HG02938 (cell line): Measurements from ENCODE around the gene CYGB.
A peak's percentile ranks its signal among the peaks of the same experiment; 100 is the strongest.
"Not testable (repeated sequence)": the region's sequence is repeated elsewhere in the genome, so short reads cannot be mapped to it uniquely, and the experiment has no call there.

Source experiments
- ATAC-seq: cut with Tn5 transposase; IDR thresholded peaks from one replicate; pipeline ENCODE4 v1.9.1; 2021; ENCODE audit warnings: mild to moderate bottlenecking, moderate library complexity; ENCODE audit not compliant: unreplicated experiment

CYGB gene

DNA sequence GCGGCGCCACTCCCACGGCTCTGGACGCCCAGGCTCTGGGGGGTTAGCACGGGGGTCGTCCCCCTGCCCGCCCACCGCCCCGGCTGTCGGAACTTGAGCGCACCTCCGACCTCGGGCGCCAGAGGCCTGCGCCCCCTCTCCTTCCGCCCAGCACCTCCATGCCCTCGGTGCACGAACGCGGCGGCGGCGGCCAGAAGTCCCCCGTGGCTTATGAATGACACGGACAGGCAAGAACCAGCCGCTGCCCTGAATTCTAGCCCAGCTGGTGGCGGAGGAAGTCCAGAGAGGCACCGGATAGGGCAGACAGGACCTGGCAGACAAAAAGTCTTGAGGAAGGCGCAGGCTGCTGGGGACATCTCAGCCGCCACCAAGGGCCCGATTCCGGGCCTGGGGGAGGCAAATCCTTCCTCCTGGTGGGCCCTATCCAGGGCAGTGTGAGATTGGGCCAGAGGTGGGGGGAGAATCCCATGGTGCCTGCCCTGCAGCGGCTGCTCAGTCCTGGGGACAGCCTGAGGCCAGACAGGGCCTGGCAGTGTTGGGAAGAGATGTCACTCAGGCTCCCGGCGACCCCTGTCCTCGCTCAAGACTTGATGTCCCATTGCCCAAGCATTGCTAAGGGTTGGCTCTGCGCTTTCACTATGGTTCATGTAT is 897 bp upstream of the CYGB start:
- no peak for ATAC-seq

DNA sequence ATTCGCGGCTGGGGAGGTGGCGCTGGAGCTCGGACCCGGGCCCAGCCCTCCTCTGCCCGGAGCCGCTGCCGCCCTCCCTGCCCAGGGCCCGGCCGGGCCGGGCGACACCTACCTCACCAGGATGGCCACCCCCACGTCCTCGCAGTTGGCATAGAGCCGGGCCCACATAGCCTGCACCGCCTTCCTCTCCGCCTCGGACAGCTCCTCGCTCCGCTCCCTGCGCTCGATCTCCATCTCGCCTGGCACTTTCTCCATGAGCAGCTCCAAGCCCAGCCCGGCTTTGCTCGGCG is 276 bp downstream of the CYGB start:
- no peak for ATAC-seq

- no peak for ATAC-seq
Observed at GRCh38 chr17:76536511-76537287, 810 bp downstream of the CYGB start.

GRCh38 chr17:76535788-76536510 is 1.6 kb downstream of the CYGB start:
- no peak for ATAC-seq

GRCh38 chr17:76534831-76535732 is 2.4 kb downstream of the CYGB start:
- ATAC-seq: no peak

GRCh38 chr17:76533640-76534359 is 3.7 kb downstream of the CYGB start:
- not testable (repeated sequence) for ATAC-seq

- no peak for ATAC-seq
Observed at GRCh38 chr17:76532072-76532651, 5.3 kb downstream of the CYGB start.

- no peak for ATAC-seq
Observed at GRCh38 chr17:76531486-76532038, 5.9 kb downstream of the CYGB start.

DNA sequence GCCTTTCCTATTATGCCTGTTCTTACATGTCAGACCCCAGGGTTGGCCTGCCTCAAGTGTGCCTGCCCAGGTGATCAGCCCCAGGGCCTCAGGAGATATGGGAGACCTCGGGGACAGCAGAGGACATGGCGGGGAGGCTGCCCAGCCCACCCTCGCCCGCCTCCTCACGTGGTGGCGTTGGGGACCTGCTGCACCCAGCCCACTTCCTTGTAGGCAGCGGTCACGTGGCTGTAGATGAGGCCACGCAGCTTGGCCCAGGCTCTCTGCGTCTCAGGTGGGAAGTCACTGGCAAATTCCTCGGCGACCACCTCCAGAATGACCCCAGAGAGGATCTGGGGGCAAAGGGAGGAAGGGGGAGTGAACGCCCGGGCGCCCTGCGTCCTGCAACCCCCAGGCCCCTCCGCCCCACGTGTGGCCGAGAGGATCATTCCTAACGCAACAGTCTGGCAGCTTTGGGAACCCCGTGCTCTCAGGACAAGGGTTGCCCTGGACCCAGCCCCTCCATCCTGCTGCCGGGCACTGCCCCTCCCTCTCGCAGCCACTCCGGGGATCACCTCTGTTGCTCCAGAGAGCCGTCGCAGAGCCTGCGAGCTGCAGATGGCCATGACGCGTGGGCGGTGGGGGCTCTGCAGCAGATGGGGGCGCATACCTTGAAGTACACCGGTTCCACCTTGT is 6.6 kb downstream of the CYGB start:
- ATAC-seq: no peak

GRCh38 chr17:76530095-76530723 is 7.3 kb downstream of the CYGB start:
- no peak for ATAC-seq

DNA sequence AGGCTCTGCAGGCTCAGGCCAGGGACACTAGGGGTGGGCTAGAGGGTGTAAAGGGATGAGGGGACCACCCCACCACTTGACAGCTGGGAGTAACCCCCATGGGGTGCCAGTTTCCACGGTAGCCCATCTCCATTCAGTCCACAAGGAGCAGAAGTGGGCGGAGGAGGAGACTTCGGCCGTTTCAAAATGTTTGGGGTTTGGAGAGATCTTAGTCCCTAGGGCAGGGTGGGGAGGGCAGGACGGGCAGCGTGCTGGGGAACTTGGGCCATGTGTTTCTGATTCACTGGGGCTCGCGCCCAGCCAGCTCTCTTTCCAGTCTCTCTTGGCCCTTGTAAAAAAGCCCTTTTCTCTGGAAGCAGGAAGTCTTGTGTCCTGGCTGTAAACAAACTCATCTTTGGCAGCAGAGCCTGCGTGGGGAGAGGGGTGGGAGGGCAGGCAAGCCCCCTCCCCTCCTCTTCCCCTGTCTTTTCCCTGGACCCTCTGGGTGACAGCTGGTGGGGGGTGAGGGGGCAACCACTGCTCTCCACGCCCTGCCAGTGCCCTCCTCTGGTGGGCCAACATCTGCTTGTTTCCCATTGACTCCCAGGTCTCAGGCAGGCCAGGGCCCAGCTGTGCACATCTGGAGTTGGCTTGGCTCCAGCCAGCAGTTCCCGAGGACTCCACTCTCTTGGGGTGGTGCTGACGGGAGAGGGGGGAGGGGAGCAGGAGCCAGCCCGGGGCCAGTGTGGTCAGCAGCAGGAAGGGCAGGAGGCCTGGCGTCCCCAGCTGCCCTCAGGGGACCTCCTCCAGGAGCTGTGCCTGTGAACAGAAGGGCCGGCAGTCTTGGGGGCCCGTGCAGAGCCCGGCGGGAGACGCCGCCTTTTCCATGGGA is 8.1 kb downstream of the CYGB start:
- no peak for ATAC-seq

DNA sequence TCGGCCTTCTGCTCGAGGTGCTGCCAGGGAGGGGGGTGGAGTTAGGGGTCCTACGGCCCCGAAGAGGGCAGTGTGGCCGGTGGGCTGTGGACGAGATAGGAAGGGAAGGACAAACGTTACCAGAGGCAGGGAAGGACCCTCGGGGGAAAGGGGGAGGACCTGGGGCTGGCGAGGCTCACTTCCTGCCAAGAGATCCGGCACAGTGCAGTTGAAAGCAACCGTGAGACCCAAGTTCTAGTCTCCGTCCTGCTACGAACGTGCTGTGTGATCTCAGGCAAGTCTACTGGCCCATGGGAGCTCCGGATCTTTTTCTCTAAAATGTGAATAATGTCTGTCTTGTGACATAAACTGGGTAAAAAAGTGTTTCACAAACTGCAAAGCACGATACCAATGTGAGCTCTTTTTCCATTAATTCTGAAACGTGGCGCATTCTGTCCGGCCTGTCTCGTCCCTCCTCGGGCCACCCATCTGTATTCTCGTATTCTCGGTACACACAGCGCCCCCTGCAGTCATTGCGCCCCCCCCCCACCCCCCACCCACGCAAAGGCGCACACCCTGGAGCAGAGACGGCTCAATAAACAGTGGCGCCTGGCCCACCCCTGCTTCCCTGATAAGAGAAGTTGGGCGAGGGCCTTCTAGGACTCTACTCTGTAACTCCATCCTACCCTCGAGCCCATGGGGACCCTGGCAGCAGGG is 8.8 kb downstream of the CYGB start:
- ATAC-seq: no peak

DNA sequence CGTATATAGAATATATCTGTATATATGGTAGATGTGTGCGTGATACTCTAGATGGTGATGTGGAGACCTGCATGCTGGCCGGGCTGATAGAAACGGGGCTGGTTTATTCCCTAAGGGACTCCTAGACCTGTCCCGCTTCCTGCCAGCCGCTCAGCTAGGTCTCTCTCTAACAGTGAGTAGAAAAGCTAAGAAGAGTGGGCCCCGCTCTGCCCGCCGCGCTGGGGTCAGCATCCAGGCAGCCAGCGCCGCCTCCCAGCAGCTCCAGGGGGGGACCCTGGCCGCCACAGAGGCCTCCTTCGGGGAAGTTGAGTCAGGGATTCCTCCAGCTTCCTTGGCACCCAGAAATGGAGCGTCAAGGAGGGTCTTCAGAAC is 9.4 kb downstream of the CYGB start:
- peak; percentile 39 for ATAC-seq

GRCh38 chr17:76527430-76528111 is 9.9 kb downstream of the CYGB start:
- peak; percentile 38 for ATAC-seq

DNA sequence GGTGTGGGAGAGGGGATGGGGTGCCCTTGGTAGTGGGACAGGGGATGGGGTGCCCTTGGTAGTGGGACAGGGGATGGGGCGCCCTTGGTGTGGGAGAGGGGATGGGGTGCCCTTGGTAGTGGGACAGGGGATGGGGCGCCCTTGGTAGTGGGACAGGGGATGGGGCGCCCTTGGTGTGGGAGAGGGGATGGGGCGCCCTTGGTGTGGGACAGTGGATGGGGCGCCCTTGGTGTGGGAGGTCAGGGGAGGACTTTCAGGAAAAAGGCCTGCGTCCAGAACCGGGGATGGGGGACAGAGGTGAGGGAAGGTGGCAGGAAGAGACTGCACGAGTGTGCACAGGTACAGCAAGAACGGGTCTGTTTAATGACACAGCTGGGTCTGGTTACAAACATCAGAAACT is 10.5 kb downstream of the CYGB start:
- ATAC-seq: not testable (repeated sequence)

- not testable (repeated sequence) for ATAC-seq
Observed at GRCh38 chr17:76525513-76525833, 12.0 kb downstream of the CYGB start.
